Adrenal gland (tissue), 5 donors: Measurements from ENCODE around the gene PFN1.

Source experiments
- CTCF ChIP-seq, 6 experiments: fragments of 450-650 bp in 4 of 6; fragments of 200-600 bp in 2 of 6; sonication (generic) in 1 of 6; IDR thresholded peaks; 1 replicate in 5 of 6; 2 replicates in 1 of 6; pipeline versions ENCODE4 v1.5.1 to v1.8.0; 2016 to 2021; ENCODE audit warnings: antibody characterized with exemption in 6 of 6, mild to moderate bottlenecking in 2 of 6, moderate library complexity in 1 of 6
- POLR2A ChIP-seq, 2 donors: fragments of 450-650 bp; IDR thresholded peaks; one replicate each; pipeline ENCODE4 v1.6.1; 2017; ENCODE audit warnings: antibody characterized with exemption in 2 of 2, mild to moderate bottlenecking in 2 of 2, moderate library complexity in 1 of 2
- donor health status: DM: no; HTN: no; CAD: no.

- no peak for TF ChIP-seq POLR2A (IDR thresholded peaks at IDR 0.05)
- peak in 1 of 6 experiments; percentile 6 for TF ChIP-seq CTCF (IDR thresholded peaks at IDR 0.05)
These were observed 8.2 kb upstream of the PFN1 start for GRCh38 chr17:4956493-4957061.
